Left lung (tissue), 10 donors: Measurements from ENCODE around the gene ENPP7. TPM values are rescaled to one million over a fixed set of nuclear protein-coding genes. Genes with fewer than 3 reads are reported as not detected.

Source experiments
- ATAC-seq: fragments of 200-7000 bp; cut with Tn5 transposase; one replicate; pipeline ENCODE4 v1.9.1; 2020; ENCODE audit warnings: moderate library complexity
- DNase-seq, 4 donors: peaks; one replicate each; pipeline ENCODE4 v3.0.0-alpha.2; 2013 to 2020
- H3K27ac ChIP-seq, 2 donors: fragments of 200-600 bp; sonication (generic) in 1 of 2; one replicate each; pipeline versions ENCODE4 v1.5.0 to v1.8.0; 2020 to 2021
- H3K27me3 ChIP-seq, 2 donors: fragments of 200-600 bp; sonication (generic) in 1 of 2; one replicate each; pipeline versions ENCODE4 v1.5.0 to v1.8.0; 2020 to 2021
- H3K36me3 ChIP-seq, 2 donors: fragments of 200-600 bp; sonication (generic) in 1 of 2; one replicate each; pipeline versions ENCODE4 v1.5.0 to v1.8.0; 2020 to 2021
- H3K4me1 ChIP-seq, 2 donors: fragments of 200-600 bp; one replicate each; pipeline ENCODE4 v1.8.0; 2021
- H3K4me3 ChIP-seq, 2 donors: fragments of 200-600 bp; sonication (generic) in 1 of 2; one replicate each; pipeline versions ENCODE4 v1.5.0 to v1.8.0; 2020 to 2021; ENCODE audit warnings: mild to moderate bottlenecking in 1 of 2
- H3K9me3 ChIP-seq, 2 donors: fragments of 200-600 bp; sonication (generic) in 1 of 2; one replicate each; pipeline versions ENCODE4 v1.5.0 to v1.8.0; 2020 to 2021
- CTCF ChIP-seq, 2 donors: fragments of 200-600 bp; sonication (generic) in 1 of 2; IDR thresholded peaks; one replicate each; pipeline versions ENCODE4 v1.5.0 to v1.8.0; 2021; ENCODE audit warnings: antibody characterized with exemption in 2 of 2
- intact Hi-C, 2 donors: fragments of 100-400 bp; cut with DNase I; formaldehyde crosslinking; loops; one replicate each; pipeline versions ENCODE4 v1.11.2 to v1.14.2; 2022
- polyA plus RNA-seq, 6 donors: library from polyadenylated mRNA; unstranded; fragments of 120-200 nt; gene quantifications; one replicate each; pipeline ENCODE4 v1.2.1, GENCODE V29; 2013; ENCODE audit not compliant: insufficient read length in 6 of 6
- total RNA-seq, 2 donors: library from RNA; stranded (reverse); fragmentation: NEBNext Ultra II Directional; extraction: Animal tissue kit (Norgen Biotek cat#: 25700); gene quantifications; one replicate each; pipeline ENCODE4 v1.2.1, GENCODE V29; 2021
- donor health status: DM: no; HTN: yes; CAD: no.
- donor health status: DM: no; HTN: no; CAD: no.

Gene ENPP7
- total and polyA plus RNA-seq, 8 donors: 0.18 TPM; not detected in 7

GRCh38 chr17:79684132-79684985, 46.4 kb upstream of the ENPP7 start:
- no peak for TF ChIP-seq CTCF (IDR thresholded peaks at IDR 0.05)
- ATAC-seq (no peak), DNase-seq (peak in 1 of 4 donors; percentile 64)
- Histone ChIP-seq H3K4me3 (no peak overlapping the region), H3K27me3 (peaks cover 0 to 70% of the 10 kb centered on the region in 2 donors), H3K4me1 (no peaks in the 10 kb centered on the region), H3K27ac (no peak overlapping the region), H3K36me3 (no peaks in the 10 kb centered on the region), H3K9me3 (no peaks in the 10 kb centered on the region)
- intact Hi-C loops: no loop called here

GRCh38 chr17:79685121-79685520, 45.6 kb upstream of the ENPP7 start:
- no peaks in the 10 kb centered on the region for H3K9me3 ChIP-seq
- H3K27me3 ChIP-seq: peaks cover 0 to 75% of the 10 kb centered on the region in 2 donors
- TF ChIP-seq CTCF (IDR thresholded peaks at IDR 0.05): no peak
- peak in 1 of 4 donors; percentile 29 for DNase-seq
- no peaks in the 10 kb centered on the region for H3K4me1 ChIP-seq
- ATAC-seq: no peak
- intact Hi-C loops: no loop called here
- no peak overlapping the region for H3K4me3 ChIP-seq
- H3K27ac ChIP-seq: no peak overlapping the region
- no peaks in the 10 kb centered on the region for H3K36me3 ChIP-seq

GRCh38 chr17:79686476-79686875, 44.3 kb upstream of the ENPP7 start:
- no peaks in the 10 kb centered on the region for H3K9me3 ChIP-seq
- intact Hi-C loops: no loop called here
- no peak for TF ChIP-seq CTCF (IDR thresholded peaks at IDR 0.05)
- no peak overlapping the region for H3K27ac ChIP-seq
- no peaks in the 10 kb centered on the region for H3K36me3 ChIP-seq
- peak in 1 of 4 donors; percentile 56 for DNase-seq
- no peaks in the 10 kb centered on the region for H3K4me1 ChIP-seq
- no peak for ATAC-seq
- no peak overlapping the region for H3K4me3 ChIP-seq
- H3K27me3 ChIP-seq: peaks cover 0 to 61% of the 10 kb centered on the region in 2 donors

- Histone ChIP-seq H3K36me3 (no peaks in the 10 kb centered on the region), H3K4me3 (no peak overlapping the region), H3K27ac (no peak overlapping the region), H3K27me3 (peaks cover 0 to 28% of the 10 kb centered on the region in 2 donors), H3K4me1 (peaks cover 7 to 8% of the 10 kb centered on the region in 2 donors), H3K9me3 (no peaks in the 10 kb centered on the region)
- TF ChIP-seq CTCF (IDR thresholded peaks at IDR 0.05): no peak
- intact Hi-C loops: no loop called here
- DNase-seq (peak in 2 of 4 donors; percentile 21 to 37), ATAC-seq (no peak)
Measured at GRCh38 chr17:79690466-79690865, 40.3 kb upstream of the ENPP7 start.

- H3K36me3 ChIP-seq: no peaks in the 10 kb centered on the region
- no peak overlapping the region for H3K4me3 ChIP-seq
- H3K4me1 ChIP-seq: peaks cover 12 to 15% of the 10 kb centered on the region in 2 donors
- no peaks in the 10 kb centered on the region for H3K9me3 ChIP-seq
- no peak overlapping the region for H3K27ac ChIP-seq
- DNase-seq (peak in 1 of 4 donors; percentile 58), ATAC-seq (no peak)
- TF ChIP-seq CTCF (IDR thresholded peaks at IDR 0.05): no peak
- intact Hi-C loops: no loop called here
- H3K27me3 ChIP-seq: peaks cover 0 to 25% of the 10 kb centered on the region in 2 donors
Measured at GRCh38 chr17:79690988-79691836, 39.5 kb upstream of the ENPP7 start.
